ENCODE measurements around the gene RIN2. TPM values are rescaled to one million over a fixed set of nuclear protein-coding genes. Genes with fewer than 3 reads are reported as not detected.

The RIN2 gene
- total and polyA plus RNA-seq, 2 experiments from 2014 or later, result 0.08 to 1.4 TPM

DNA sequence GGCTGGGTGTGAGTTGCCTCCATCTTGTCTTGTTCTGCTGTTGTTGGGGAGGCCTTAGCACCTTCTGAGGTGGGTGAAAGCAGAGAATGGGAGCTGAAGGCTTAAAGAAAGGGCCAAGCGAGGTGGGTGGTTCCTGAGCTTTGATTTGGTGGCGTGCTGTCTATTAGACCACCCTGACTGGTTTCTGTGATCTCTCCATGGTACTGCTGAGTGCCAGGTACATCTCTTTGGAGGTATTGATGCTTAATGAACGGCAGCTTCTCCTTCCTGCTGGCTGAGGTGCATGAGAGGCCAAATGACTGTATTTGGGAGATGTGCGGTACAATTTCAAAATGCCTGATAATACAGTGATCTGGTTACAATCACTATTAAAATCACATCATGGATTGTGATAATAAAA lies 15.4 kb downstream of the RIN2 start:
- H3F3A ChIP-seq (replicated peaks; ENCODE audit: low read depth), result no peaks in the 10 kb centered on the region
- no peak overlapping the region for H3K4me3 Mint-ChIP-seq
- H3K79me2 ChIP-seq (replicated peaks; ENCODE audit: insufficient read depth), result no peaks in the 10 kb centered on the region
- H3K9me2 ChIP-seq (ENCODE audit: insufficient read depth), result peaks cover 4% of the 10 kb centered on the region; the same call in 1 of the 2 replicates
- H3K27ac ChIP-seq (ENCODE audit: low read depth), result no peak overlapping the region
- no peak for ATAC-seq
- no peaks in the 10 kb centered on the region for H4K20me1 ChIP-seq (replicated peaks; ENCODE audit: insufficient read depth)
- no peak overlapping the region for H3K4me3 ChIP-seq
- TF ChIP-seq, protein P1, sequence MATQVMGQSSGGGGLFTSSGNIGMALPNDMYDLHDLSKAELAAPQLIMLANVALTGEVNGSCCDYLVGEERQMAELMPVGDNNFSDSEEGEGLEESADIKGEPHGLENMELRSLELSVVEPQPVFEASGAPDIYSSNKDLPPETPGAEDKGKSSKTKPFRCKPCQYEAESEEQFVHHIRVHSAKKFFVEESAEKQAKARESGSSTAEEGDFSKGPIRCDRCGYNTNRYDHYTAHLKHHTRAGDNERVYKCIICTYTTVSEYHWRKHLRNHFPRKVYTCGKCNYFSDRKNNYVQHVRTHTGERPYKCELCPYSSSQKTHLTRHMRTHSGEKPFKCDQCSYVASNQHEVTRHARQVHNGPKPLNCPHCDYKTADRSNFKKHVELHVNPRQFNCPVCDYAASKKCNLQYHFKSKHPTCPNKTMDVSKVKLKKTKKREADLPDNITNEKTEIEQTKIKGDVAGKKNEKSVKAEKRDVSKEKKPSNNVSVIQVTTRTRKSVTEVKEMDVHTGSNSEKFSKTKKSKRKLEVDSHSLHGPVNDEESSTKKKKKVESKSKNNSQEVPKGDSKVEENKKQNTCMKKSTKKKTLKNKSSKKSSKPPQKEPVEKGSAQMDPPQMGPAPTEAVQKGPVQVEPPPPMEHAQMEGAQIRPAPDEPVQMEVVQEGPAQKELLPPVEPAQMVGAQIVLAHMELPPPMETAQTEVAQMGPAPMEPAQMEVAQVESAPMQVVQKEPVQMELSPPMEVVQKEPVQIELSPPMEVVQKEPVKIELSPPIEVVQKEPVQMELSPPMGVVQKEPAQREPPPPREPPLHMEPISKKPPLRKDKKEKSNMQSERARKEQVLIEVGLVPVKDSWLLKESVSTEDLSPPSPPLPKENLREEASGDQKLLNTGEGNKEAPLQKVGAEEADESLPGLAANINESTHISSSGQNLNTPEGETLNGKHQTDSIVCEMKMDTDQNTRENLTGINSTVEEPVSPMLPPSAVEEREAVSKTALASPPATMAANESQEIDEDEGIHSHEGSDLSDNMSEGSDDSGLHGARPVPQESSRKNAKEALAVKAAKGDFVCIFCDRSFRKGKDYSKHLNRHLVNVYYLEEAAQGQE (IDR thresholded peaks at IDR 0.05; ENCODE audit: unreplicated experiment), result peak; percentile 30
- TF ChIP-seq CREB1 (CRISPR knock-in tag; IDR thresholded peaks at IDR 0.05; ENCODE audit: low read depth), result no peak
- TF ChIP-seq ZNF331 (CRISPR knock-in tag; IDR thresholded peaks at IDR 0.05; ENCODE audit: low read depth), result no peak
- no peak for TF ChIP-seq EZH2 (IDR thresholded peaks at IDR 0.05; ENCODE audit: low read depth, unreplicated experiment)
- no peak for DNase-seq (ENCODE audit: low spot score)
- no peak overlapping the region for H3K4me2 ChIP-seq
- no peaks in the 10 kb centered on the region for H3K27me3 ChIP-seq (ENCODE audit: insufficient read depth)
- peaks cover 5% of the 10 kb centered on the region for H3K27me3 Mint-ChIP-seq (ENCODE audit: insufficient read depth, low read depth, poor library complexity)
- no peaks in the 10 kb centered on the region for H3K36me3 ChIP-seq (ENCODE audit: insufficient read depth)
- no peaks in the 10 kb centered on the region for H3K9me3 Mint-ChIP-seq
- no peak overlapping the region for H2AFZ ChIP-seq
- peaks cover 47% of the 10 kb centered on the region for H3K4me1 Mint-ChIP-seq
- no peak overlapping the region for H3K27ac Mint-ChIP-seq
- H3K36me3 Mint-ChIP-seq (ENCODE audit: low read depth), result no peaks in the 10 kb centered on the region
- H3K4me1 ChIP-seq (ENCODE audit: insufficient read depth), result peaks cover 11% of the 10 kb centered on the region

DNA sequence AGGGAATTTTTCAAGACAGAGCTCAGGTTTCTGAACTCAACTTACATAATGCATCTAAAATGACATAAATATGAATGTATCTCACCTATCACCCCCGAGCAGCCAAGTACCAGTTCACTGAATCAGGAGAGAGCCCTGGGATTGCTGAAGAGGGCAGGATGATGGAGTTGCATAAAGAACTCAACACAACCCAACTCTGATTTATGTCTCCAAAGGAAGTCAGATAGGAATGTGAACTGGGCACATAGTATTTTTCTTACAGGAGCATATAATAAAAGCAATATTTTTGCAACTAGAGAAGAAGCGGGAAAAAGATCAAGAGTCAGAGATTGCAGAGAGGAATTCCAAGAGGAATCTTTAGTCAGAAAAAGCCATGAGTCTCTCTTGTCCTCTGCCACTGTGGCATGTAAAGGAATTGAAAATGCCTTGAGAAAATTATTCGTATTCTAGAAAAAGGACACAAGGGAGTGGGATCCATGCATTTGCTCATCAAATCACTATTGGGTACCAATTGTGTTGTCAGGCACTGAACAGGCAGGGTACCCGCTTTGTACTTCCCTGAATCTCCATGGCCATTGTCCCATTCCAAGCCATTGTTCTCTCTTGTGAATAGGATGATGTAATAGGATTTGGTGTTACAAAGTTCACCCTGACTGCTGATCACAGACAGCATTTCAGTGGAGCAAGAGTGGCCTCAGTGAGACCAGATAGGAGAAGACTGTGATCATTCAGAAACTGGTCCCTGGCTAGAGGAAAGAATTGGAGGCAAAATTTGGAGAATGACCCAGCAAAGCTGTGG lies 16.3 kb downstream of the RIN2 start:
- Histone ChIP-seq H3K27ac (ENCODE audit: low read depth) (no peak overlapping the region), H3K79me2 (replicated peaks; ENCODE audit: insufficient read depth) (no peaks in the 10 kb centered on the region), H3K36me3 (ENCODE audit: insufficient read depth) (no peaks in the 10 kb centered on the region), H3K27me3 (ENCODE audit: insufficient read depth) (no peaks in the 10 kb centered on the region), H3K9me2 (ENCODE audit: insufficient read depth) (peaks cover 4% of the 10 kb centered on the region; the same call in 1 of the 2 replicates), H3F3A (replicated peaks; ENCODE audit: low read depth) (no peaks in the 10 kb centered on the region), H2AFZ (no peak overlapping the region), H3K4me2 (no peak overlapping the region), H3K4me3 (no peak overlapping the region), H4K20me1 (replicated peaks; ENCODE audit: insufficient read depth) (no peaks in the 10 kb centered on the region), H3K4me1 (ENCODE audit: insufficient read depth) (peaks cover 11% of the 10 kb centered on the region)
- no peak for DNase-seq (ENCODE audit: low spot score)
- Mint-ChIP-seq H3K4me1 (peaks cover 44% of the 10 kb centered on the region), H3K9me3 (no peaks in the 10 kb centered on the region), H3K36me3 (ENCODE audit: low read depth) (no peaks in the 10 kb centered on the region), H3K4me3 (no peak overlapping the region), H3K27me3 (ENCODE audit: insufficient read depth, low read depth, poor library complexity) (peaks cover 5% of the 10 kb centered on the region), H3K27ac (no peak overlapping the region)
- no peak for ATAC-seq
- TF ChIP-seq CREB1 (CRISPR knock-in tag; IDR thresholded peaks at IDR 0.05; ENCODE audit: low read depth), result no peak
- TF ChIP-seq, protein P1 (IDR thresholded peaks at IDR 0.05; ENCODE audit: unreplicated experiment), result no peak
- no peak for TF ChIP-seq NANOG (IDR thresholded peaks at IDR 0.05; ENCODE audit: borderline replicate concordance)
- TF ChIP-seq STAT1 (IDR thresholded peaks at IDR 0.05; ENCODE audit: unreplicated experiment), result no peak

All from GM23338 (cell line).